Transverse colon (tissue), 4 donors: ENCODE results near the gene TMEM88.

Experiments used
- POLR2A ChIP-seq: fragments of 450-650 bp; IDR thresholded peaks from one replicate; pipeline ENCODE4 v1.6.1; 2016; ENCODE audit warnings: antibody characterized with exemption, mild to moderate bottlenecking, moderate library complexity
- POLR2AphosphoS5 ChIP-seq, 3 donors: sonication (generic); formaldehyde crosslinking; IDR thresholded peaks; one replicate each; pipeline ENCODE4 v1.6.1; 2016; ENCODE audit warnings: antibody characterized with exemption in 3 of 3
- TF ChIP-seq, protein P1 (sequence below), 5 experiments: fragments of 200-600 bp in 3 of 5; fragments of 450-650 bp in 2 of 5; sonication (generic) in 3 of 5; IDR thresholded peaks; 1 replicate in 2 of 5; 2 replicates in 3 of 5; pipeline ENCODE4 v1.5.1; 2016 to 2017; ENCODE audit warnings: antibody characterized with exemption in 5 of 5, inconsistent platforms in 3 of 5, mild to moderate bottlenecking in 2 of 5, moderate library complexity in 1 of 5

GRCh38 chr17:7903154-7904103 is 48.6 kb downstream of the TMEM88 start:
- TF ChIP-seq POLR2A (no peak), POLR2AphosphoS5 (IDR thresholded peaks at IDR 0.05) (no peak)
- TF ChIP-seq, protein P1, sequence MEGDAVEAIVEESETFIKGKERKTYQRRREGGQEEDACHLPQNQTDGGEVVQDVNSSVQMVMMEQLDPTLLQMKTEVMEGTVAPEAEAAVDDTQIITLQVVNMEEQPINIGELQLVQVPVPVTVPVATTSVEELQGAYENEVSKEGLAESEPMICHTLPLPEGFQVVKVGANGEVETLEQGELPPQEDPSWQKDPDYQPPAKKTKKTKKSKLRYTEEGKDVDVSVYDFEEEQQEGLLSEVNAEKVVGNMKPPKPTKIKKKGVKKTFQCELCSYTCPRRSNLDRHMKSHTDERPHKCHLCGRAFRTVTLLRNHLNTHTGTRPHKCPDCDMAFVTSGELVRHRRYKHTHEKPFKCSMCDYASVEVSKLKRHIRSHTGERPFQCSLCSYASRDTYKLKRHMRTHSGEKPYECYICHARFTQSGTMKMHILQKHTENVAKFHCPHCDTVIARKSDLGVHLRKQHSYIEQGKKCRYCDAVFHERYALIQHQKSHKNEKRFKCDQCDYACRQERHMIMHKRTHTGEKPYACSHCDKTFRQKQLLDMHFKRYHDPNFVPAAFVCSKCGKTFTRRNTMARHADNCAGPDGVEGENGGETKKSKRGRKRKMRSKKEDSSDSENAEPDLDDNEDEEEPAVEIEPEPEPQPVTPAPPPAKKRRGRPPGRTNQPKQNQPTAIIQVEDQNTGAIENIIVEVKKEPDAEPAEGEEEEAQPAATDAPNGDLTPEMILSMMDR (IDR thresholded peaks at IDR 0.05): no peak
